HL-60/S4 treated with phorbol 12-myristate 13-acetate at 8.2 ng/mL for 4 days and 3 days (cell line): Measurements from ENCODE around the gene BTK.

Source experiments
- in situ Hi-C: fragments of 300-500 bp; cut with MboI; formaldehyde crosslinking; loops from 2 replicates; pipeline ENCODE4 v1.15.0; 2022; ENCODE audit warnings: low sequenced_read_pairs

BTK gene

DNA sequence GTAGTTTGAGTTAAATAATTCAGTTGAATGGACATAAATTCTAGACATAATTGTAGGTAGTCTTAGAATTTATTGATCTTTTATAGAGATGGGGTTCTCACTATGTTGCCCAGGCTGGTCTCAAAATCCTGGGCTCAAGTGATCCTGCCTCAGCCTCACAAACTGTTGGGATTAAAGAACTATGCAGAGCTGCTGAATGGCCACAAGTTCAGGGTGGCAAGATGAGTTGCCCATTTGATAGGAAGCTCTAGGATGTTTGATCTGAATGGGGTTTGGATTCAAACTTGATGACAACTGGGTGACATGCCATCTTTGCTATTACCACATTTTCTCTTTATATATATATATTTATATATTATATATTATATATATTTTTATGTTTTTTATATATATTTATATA lies 8.4 kb upstream of the BTK start:
- in situ Hi-C loops: no loop called here

DNA sequence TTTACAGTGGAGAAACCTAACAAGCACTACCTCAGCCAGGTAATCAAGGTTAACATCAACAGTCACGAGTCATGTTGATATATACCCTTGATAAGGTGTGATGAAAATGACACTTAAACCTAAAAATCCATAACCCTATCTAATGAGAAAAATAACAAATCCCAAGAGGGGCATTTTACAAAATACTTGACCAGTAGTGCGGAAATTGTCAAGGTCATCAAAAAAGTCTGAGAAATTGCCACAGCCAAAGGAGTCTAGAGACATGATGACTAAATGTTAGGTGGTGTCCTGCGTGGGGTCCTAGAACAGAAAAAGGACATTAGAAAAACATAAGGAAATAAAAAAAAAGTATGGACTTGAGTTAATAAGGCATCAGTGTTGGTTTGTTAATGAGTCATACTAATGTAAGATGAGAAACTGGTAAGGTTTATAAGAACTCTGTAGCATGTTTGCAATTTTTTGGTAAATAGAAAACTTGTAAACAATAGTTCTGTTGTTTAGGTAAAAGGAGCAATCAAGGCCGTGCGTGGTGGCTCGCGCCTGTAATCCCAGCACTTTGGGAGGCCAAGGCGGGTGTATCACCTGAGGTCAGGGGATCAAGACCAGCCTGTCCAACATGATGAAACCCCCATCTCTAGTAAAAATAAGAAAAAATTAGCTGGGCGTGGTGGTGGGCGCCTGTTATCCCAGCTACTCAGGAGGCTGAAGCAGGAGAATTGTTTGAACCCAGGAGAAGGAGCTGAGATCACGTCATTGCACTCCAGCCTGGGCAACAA lies 7.7 kb upstream of the BTK start:
- in situ Hi-C loops: no loop called here

DNA sequence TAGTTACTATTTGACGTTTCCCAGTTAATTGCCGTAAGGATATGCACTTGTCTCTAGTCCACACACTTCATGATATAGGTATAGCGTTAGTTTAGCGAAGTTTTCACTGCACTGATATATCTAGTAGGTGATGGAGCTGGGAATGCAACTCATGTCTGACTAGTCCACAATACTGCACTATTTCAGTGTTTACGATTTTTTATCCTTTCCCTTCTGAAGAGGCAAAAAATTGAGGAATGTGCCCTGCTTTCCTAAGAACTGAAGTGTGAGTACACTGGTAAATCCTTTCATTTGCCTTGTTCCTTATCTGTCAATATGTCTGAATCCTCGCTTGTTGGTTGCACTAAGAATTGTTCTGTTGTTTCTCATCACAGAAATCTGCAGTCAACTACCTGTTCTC lies 5.8 kb upstream of the BTK start:
- in situ Hi-C loops: no loop called here

DNA sequence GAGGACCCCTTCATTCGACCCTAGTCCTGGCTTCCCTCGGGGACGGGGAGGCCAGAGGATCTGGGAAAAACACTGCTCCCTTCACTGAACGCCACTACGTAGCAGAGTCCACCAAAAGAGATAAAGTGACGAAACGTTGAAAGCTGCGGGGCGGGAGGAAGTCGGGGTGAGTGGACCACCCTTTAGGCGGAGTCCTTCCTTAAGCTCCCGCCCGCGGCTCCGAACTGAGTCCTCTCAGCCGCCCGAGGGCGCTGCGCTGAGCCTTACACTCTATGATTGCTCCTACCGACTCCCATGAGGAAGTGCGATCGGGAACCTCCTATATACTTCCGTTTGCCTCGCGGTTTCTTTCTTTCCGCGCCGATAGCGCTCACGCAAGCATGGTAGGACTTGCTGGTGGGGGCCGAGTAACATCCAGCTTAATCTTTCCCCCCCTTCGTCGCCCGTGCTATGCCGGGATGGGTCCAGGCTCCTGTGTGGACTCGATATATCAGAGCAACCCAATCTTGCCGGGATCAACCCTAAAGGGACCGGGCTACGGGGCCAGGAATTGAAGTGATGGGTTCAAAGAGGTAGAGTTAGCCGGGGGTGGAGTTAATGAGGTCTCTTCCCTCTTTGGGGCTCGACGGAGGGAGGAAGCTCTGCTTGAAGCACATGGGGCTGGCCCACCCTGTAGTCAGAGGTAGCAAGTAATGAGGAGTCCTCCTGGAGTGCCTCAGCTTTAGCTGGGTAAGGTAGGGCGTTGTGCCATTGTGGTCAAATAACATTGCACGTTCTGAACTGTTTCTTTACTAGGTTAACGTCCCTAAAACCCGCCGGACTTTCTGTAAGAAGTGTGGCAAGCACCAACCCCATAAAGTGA lies 4.9 kb upstream of the BTK start, which contains the start of gene RPL36A:
Gene RPL36A (plus strand): TSS at position 348 of the 862 bp plus-strand sequence. CDS start 33 bp downstream, at position 381.
- in situ Hi-C loops: no loop called here

DNA sequence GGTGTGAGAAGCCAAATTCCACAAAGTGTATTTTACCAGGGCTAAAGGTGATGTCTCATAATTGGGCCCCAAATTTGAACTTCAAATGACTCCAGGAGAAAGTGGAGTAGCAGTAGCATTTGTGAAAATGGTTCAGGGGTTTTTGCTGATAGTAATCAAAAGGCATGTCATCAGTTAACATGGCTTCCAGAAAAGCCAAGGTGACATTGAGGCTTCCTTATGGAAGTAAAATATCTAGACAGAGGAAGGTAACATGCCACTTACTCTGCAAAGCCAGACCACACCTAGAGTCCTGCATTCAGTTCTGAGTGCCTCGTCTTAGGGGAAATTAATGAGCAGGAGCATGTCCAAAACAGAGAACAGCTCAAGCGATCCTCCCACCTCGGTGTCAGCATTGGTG lies 2.6 kb upstream of the BTK start:
- in situ Hi-C loops: no loop called here

DNA sequence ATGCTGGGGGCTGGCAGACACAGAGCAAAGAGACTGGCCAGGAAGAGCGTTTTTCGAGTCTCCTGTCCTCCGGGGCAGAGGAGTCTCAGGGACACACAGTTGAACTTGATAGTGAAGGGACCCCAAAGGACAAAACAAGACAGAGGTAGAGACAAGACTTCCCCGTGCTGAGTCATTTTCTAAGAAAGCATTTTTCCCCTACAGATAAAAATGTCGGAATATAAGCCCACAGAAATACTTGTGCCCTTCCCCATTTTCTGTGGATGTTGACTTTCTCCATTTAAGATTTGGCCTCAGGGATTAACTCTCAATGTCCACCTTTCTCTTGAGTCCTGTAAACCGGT lies 523 bp upstream of the BTK start:
- in situ Hi-C loops: no loop called here

DNA sequence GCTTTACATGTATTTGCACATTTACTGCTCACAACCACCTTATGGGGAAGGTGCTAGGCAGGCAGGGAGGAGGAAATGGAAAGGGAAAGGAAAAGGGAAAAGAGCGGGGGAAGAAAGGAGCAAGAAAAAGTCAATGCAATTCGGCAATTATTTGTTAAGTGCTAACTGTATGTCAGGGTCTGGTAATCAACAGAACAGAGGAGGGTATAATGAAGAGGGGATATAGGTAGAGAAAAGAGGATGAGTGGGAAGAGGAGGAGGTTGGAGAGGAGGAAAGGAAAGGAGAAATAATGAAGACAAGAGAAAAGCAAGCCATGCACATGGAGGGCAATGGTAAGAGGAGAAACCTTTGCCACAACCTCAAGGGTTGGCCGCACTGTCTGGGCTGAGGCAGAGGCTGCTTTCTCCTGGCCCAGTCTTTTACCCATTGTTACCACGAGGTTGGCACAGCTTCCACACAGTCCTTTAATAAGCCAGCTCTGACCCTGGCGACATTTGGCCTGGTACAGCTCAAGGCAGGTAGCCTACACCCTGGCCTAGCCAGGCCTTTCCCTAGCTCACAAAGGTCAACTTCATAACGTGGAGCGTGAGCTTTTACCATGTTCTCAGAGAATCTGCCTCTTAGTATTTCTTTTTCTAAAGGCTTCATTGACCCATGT lies 836 bp downstream of the BTK start:
- in situ Hi-C loops: no loop called here

DNA sequence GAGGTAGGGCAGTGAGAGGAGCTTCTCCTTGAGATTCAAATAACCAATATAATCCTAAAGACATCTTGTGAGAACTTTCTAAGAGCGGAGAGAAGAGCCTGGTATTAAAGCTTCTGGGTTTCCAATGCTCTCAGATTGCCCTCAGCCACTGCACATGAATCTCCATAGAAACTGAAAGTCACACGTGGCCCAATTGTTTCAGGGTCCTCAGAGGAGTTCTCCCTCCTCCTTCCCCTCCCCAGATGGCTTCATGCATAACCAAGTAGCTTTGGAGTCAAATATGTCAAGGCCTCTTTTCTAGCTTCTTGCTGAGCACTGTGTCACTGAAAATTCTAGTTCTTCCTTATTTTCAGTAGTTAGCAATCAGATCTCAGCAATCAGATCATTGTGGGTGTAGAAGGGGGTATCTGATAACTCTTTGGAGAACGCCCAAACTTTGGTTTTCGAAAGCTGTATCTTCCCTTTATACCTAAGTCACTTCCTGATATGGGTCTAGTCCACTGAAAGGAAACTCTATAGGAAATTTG lies 2.2 kb downstream of the BTK start:
- in situ Hi-C loops: no loop called here

DNA sequence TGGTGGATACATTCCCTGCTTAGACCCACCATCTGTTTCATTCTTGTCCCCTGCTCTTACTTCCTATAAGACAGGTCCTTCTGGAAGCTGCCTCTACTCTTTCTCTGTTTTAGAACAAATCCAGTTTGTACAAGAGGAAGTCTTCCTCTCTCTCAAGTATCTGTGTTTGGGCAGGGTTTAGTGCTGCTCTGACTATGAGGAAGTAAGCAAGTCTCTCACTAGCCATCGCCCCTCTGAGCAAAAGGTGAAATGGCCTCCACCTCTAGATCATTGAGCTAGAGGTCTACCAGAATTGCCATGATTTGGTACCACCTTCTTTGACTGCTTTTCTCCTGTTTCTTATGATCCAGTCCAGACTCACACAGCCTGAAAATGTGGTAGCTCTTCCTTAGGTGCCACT lies 8.4 kb downstream of the BTK start:
- in situ Hi-C loops: no loop called here

DNA sequence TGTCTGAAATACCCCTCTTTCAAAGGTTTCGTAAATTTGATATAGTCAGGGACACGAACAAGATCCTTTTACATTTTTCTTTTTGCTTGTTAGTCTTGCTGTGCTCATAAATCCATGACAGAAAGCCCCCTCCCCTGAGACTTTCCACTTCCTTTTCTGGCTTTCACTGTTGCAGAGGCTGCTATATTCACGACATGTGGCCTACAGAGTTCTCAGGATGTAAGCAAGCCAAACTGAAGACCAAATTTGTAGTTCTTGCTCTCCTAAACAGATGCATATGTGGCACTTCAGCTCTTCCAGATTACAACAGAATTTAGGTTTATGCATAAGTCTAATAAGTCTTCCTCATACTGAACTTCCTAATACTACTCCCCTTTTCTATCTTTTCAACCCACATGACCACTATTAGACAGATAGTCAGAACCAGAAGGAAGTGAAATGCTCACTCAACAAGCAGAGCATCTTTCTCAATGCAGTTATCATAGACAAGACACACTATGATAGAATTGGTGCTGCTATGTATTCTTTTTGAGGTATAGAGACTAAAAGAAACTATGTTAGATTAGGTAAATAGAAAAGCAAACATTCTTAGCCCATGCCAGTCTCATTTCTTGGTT lies 15.0 kb downstream of the BTK start:
- in situ Hi-C loops: no loop called here

DNA sequence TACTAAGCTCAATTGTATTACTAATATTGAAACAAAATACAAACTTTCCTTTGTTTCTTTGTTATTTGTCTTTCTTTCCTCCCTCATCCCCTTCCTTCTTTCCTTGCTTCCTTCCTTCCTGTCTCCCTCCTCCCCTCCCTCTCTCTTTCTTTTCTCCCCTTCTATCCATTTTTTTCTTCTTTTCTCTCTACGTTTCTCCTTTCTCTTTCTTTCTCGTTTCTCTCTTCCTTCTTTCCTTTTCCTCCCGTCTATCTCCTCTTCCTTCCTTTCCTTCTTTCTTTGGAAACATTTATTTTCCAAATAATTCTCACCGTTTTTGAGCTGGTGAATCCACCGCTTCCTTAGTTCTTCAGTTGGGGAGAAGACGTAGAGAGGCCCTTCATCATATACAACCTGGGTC lies 16.3 kb downstream of the BTK start:
- in situ Hi-C loops: no loop called here

DNA sequence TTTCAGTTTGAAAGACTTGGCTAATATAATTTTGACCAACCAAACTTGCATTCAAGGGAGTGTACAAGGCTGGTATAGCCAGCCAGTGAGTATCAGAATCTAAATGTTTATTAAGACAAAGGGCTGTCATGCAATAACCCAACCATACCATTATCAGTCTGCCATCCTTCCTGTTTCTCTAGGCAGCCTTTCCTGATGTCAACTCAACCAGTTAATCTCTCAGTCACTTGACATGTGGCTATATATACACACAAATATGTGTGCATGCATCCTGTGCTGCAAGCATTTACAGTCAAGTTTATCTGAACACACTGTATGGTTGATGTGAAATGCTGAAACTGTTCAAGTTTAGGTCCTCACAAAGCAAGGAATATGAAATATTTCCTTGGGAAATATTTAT lies 17.2 kb downstream of the BTK start:
- in situ Hi-C loops: no loop called here

DNA sequence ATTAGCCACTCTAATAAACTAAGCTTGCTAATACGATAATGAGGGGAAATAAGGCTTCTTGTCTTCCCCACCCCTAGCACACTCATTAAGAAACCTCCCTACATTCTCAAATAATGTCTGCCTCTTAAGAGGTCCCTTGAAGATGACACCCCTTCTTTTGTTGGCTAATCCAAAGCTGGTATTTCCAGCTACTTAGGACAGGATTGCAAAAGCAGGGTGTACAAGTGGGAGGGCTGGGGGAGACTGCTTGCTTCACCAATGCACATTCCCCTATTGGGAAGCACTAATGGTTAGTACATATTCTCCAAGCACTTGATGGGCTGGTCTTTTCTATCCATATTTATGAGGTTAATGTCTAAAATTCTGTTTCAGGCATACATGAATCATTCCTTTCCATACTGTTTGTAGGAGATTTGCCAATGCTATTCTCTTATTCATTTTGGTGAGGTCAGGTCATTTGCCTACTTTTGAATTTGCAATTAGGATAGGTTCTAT lies 20.6 kb downstream of the BTK start:
- in situ Hi-C loops: no loop called here

DNA sequence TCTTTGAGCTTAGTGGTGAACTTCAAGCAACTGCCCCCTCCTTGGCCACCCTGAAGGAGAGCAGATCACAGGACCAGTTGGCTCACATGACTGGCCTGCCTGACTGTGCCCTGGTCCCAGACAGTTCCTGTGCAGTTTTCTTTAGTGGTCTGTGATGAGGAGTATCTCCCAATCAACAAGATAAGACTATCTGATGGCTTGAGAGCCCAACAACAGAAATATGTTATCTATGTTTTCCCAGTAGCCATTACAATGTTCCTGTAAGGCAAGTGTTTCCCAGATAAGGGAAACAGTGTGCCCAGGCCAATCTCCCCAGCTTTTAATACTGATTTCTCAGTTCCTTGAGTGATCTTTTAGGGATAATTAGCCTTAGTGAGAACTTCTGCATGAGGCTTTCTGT lies 23.2 kb downstream of the BTK start:
- in situ Hi-C loops: no loop called here

DNA sequence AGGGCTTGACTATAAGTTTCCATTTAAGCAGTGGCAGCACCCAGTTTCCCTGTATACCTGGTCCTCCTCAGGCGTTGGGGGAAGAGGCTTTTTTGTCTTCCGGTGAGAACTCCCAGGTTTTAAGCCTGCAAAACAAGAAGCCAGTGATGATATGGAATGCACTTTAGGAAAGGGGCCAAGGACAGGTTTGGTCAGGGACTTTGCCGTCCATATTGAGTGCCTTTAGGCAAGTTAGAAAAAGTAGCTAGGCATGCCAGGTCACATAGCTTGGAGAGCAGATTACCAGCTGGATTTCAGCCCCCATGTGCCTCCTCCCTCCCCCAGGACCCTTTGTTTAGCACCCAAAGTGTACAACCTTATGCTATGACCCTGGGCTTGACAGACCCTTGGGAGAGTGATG lies 23.9 kb downstream of the BTK start:
- in situ Hi-C loops: no loop called here

DNA sequence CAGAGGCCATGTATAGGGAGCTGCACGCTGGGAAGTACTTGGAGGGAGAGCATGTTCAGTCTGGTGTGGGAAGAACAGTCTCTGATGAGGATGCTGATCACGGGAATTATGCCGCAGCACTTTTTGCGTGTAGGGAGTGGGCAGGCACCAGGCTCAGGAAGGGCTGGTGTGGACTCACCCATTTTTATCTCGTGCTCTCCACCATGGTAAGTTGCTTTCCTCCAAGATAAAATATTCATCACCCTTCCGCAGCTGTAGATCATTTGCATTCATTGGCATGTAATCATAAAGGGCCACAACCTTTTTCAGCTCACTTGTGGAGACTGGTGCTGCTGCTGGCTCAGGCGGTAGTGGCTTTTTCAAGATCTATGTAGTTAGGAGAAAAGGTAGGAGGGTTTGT lies 25.6 kb downstream of the BTK start:
- in situ Hi-C loops: no loop called here

DNA sequence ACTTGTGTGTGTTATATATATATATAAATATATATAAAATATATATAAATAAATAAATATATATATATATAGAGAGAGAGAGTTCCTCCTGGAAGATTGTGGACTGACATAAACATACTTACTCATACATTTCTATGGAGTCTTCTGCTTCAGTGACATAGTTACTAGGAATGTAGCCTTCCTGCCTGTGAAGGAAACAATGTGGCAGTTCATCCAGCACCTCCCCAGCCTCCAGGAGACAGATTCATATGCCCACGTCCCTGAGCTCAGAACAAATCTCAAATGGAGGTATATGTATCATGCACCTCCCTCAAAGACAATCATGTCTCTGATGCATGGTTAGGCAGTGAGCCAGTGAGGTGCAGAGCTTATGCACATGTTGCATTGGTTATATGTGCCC lies 26.0 kb downstream of the BTK start:
- in situ Hi-C loops: no loop called here

DNA sequence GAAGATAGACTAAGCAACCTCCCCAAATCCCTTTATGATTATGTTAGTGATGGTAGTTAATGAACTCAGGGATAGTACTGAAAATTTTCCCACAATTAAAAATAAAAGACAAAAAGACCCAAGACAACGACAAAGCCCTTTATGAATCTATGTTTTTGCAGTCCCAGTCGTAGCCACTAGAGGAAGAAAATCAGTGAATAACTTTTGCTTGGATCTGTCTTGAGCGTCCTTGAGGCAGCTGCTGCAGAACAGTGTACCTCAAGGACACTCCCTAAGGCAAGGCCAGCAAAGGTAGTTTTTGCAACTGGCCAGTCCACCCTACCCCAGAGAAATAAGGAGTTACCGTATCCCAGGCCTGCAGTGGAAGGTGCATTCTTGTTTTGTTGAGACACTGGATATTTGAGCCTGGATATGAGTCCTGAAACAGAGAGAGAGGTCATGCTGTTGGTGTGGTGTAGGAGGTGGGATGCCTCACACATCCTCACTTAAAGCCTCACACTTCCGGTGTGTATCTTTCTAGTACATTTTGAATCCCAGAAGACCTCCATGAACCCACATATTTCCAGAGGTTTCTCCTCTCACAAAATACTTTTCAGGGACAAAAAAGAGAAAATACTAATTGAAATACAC lies 28.7 kb downstream of the BTK start:
- in situ Hi-C loops: no loop called here

DNA sequence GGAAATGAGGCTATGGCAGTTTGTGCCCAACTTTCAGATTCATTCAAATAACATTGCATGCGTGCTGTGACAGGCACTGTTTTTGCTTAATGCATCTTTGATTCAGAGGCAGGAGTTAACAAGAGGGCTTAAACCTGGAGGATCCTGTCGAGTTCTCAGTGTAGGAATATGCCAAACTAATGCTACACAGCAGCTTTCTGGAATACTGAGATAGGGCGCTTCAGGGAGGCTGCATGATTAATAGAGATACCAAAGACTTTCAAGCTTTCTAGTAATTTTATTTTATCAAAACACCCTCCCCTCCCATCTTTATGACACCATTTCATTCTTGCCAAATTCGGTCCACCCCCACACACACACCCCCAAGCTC lies 36.8 kb downstream of the BTK start:
- in situ Hi-C loops: no loop called here

DNA sequence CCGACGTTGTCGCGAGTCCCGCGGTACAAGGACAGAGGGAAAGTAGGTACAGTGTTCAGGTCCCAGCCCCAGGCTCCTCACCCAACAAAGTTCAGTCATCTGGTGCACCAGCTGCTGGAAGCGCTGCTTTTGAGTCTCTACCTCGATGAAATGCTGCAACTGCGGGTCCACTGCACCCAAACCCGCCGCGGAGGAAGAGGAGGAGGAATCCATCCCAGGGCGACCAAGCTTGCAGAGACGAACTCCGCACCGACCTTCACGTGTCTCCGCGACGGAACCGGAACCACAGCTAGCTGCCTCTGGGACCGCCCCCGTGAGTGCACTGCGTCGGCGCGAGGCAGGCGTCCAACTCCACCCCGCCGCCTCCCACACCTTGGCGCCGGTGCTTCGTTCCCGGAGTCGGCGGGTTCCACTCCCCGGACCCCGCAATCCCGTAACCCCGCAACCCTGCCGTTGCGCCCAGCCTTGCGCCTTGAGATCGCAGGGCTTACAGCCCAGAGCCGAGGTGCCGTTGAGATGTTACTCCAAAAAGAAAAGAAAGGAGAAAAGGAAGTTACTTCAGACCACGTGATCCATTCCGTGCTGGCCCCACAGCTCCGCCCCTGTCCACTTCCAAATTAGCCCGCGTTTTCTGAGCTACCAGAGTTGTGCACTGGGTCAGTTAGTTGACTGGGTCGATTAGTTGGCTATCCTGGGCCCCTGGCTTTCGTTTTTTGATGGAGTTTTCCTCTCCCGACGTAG lies 37.4 kb downstream of the BTK start, which contains the start of gene TIMM8A:
Gene TIMM8A (minus strand): TSS at position 291 of the 741 bp plus-strand sequence. CDS start 78 bp downstream, at position 213.
- in situ Hi-C loops: no loop called here
